Dedifferentiated amniotic fluid mesenchymal stem cell (primary cell): ENCODE measurements around the gene EEF1AKMT1.

Source experiments
- DNase-seq: peaks from one replicate; pipeline ENCODE4 v3.0.0-alpha.2; 2016; ENCODE audit errors: extremely low spot score

EEF1AKMT1 gene, protein sequence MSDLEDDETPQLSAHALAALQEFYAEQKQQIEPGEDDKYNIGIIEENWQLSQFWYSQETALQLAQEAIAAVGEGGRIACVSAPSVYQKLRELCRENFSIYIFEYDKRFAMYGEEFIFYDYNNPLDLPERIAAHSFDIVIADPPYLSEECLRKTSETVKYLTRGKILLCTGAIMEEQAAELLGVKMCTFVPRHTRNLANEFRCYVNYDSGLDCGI

GRCh38 chr13:20773194-20774080, at the start of gene EEF1AKMT1:
Gene EEF1AKMT1 (minus strand): TSS chr13:20773961. CDS start chr13:20757598, 16,363 bp downstream.
- DNase-seq = peak; percentile 88

- DNase-seq = no peak
Observed at GRCh38 chr13:20823071-20823470, 49.3 kb upstream of the EEF1AKMT1 start.

- no peak for DNase-seq
Observed at GRCh38 chr13:20822406-20822805, 48.6 kb upstream of the EEF1AKMT1 start.

GRCh38 chr13:20819715-20820114, 46.0 kb upstream of the EEF1AKMT1 start:
- no peak for DNase-seq

DNA sequence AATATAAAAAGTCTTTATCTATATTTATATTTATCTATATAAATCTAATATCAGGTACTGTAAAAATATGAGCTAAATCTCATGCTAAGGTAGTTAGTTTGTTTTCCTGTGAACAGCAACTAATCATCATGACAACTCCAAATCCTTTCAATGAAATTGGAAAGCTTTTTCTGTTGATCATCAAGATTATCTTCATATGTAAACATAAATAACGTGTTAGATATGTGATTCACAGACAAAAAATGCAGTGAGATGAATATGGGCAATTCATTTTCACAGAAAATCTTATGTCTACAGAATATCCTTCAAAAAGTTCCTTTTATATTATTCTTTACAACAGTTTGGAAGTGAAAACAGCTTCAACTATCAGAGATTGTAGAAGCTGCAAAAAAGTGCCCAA, 41.7 kb upstream of the EEF1AKMT1 start:
- no peak for DNase-seq

GRCh38 chr13:20814224-20814910, 40.6 kb upstream of the EEF1AKMT1 start:
- peak; percentile 86 for DNase-seq

- no peak for DNase-seq
Observed at GRCh38 chr13:20812890-20813289, 39.1 kb upstream of the EEF1AKMT1 start.

GRCh38 chr13:20810808-20811207, 37.0 kb upstream of the EEF1AKMT1 start:
- no peak for DNase-seq

GRCh38 chr13:20808874-20809273, 35.1 kb upstream of the EEF1AKMT1 start:
- no peak for DNase-seq

DNA sequence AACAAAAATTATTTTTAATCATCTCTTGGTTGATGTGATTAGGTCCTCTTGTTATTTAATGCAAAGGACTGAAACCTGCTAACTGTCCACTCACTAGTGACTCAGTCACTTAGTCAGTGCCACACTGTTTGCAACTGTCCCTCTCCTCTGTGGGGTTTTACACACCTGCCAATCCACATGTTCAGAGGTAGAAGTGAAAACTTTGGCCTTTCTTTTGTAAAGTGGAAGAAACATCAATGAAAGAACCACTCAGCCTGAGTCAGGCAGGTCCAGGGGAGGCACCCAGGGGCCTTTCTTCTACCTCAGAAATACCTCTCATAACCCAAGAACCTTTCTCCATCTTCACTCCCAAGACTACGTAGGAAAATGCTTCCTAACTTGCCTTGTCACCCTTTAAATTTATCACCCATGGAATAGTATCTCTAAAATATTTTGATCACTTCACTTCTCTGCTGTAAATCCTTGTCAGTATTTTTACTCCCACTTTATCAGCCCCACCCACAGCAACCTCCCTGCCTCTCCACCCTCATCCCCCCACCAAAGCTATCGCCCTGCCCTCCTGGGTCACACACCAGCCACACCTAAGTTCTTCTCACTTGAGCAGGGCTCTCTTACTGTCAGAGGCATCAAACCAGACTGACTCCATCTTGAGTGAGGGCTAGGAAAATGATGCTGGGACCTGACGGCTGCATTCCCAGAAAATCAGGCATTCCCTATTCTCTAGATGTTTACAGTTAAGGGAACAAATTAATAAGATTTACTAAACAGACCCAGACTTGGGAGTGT, 29.6 kb upstream of the EEF1AKMT1 start:
- no peak for DNase-seq

- DNase-seq = no peak
Observed at GRCh38 chr13:20801707-20802106, 27.9 kb upstream of the EEF1AKMT1 start.

DNA sequence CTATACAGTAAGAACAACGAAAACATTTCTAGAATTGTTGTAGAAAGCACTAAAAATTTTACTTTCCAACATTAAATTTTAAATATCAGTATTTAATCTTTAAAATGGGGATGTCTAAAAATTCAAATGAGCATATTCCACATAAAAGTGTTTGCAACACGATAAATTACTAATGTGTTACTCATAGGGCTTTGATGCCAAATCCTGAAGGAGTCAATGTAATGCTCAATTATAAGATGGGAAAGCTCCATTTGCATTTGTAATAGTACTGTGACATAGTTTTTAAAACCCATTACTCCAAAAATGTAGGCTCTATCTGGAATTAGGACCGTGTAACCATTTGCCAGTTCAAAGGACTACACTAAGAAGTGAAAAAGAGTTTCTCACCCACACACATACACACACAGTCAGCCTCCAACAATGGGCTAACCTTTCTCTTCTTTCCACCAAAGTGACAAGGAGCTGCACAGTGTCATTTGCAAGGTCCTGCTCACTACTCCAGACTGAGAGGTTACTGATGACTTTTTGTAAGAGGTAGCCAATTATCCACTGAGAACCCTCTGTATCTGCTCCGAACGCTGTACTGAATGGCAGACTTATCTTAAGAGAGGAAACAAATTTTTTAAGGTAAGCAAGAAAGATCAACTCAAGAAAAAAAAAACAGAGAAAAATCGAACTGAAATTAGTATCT, 26.1 kb upstream of the EEF1AKMT1 start:
- DNase-seq = no peak

- DNase-seq = no peak
Observed at GRCh38 chr13:20798027-20798426, 24.3 kb upstream of the EEF1AKMT1 start.

DNA sequence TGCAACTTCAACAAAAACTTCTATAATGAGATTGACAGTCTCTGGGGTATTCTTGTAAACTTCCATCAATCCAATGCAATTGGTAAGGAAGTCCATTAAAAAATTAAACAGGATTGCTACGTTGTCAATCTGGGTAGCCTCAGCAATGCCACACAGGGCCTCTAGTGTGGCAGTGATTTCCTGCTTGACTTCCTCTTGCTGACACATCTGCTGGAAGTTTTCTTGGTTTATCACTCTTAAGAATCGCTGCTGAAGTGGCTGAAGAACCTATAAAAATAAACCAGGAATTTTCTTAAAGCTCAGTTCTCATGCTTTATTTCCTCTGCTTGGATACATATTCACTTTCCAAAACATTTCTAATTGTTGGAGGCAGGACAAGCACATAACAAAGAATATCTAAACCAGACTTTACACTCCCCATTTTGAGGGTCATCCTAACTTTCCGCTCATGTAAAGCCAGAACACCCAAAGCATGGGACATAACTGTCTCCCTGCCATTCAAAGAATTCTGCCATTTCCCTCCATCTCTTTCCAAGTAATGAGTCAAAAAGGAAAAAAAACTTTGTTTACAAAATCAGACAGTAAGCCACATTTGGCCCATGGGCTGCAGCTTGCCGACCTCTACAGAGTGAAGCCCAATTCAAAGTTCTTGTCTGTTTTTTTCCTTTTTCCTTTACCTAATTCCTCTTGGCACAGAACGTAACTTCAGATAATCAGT, 23.2 kb upstream of the EEF1AKMT1 start:
- no peak for DNase-seq

GRCh38 chr13:20789665-20790064, 15.9 kb upstream of the EEF1AKMT1 start:
- no peak for DNase-seq

DNA sequence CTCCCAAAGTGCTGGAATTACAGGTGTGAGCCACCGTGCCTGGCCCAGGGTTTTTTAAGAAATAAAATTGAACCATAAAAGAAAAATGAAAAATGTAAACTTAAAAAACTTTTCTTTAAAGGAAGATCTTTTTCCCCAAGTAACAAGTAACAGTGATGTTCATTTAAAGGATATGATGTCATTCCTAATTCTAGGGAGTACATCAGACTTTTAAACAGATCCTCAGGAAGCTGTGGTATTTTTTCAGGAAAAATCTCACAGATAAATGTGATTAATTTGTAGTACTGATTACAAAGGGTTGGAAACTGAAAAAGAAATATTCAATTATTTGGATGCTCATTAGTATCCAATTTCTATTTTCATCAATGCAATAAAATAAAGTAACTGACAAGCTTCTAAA, 14.6 kb upstream of the EEF1AKMT1 start:
- DNase-seq = no peak

- DNase-seq = no peak
Observed at GRCh38 chr13:20787180-20787579, 13.4 kb upstream of the EEF1AKMT1 start.

- DNase-seq = no peak
Observed at GRCh38 chr13:20782116-20782708, 8.5 kb upstream of the EEF1AKMT1 start.

DNA sequence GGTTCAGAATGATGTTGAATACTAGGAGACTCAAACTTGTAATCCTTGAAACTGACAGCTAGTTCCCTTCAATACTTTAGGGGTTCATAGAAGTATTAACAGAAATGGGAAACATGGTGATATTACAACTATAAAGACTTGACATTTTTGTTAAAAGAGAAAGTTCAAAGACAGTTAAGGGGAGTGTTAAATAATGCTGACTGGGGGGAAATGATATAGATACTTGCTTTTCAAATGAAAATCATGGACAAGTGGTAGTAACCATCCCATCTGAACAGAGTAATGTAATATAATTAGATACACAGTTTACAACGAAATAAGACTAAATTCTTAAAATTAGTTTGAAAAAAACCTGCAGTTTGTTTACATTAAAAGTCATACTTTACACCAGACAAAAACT, 6.6 kb upstream of the EEF1AKMT1 start:
- no peak for DNase-seq

DNA sequence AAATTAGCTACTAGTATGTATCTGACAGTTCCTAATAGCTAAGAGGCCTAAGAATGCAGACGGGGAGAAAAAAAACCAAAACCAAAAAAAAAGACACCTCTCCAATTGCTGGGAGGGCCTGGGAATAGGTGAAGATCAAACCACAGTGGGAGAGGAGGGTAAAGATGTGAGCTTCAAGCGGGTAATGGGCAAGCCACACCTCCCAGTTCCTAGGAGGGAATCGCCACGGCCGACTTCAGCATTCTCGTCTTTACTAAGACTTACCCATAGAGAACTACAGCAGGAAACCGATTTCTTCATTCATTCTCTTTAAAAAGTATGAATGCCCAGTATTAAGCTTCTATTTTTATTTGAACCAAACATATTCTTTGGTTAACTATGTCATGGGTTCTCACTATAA, 5.6 kb upstream of the EEF1AKMT1 start:
- no peak for DNase-seq
